ENCODE results near the gene ORM2.

- no peak for TF ChIP-seq SPI1 (IDR thresholded peaks at IDR 0.05; ENCODE audit: low read depth, low read length)
- TF ChIP-seq POLR2AphosphoS5 (IDR thresholded peaks at IDR 0.05; ENCODE audit: low read depth, low read length), result no peak
- no peak for TF ChIP-seq POU2F2 (IDR thresholded peaks at IDR 0.05; ENCODE audit: low read depth, low read length)
- TF ChIP-seq TAF1 (IDR thresholded peaks at IDR 0.05; ENCODE audit: low read depth, low read length), result no peak
These were observed 33.8 kb downstream of the ORM2 start for GRCh38 chr9:114363424-114363823.

All from GM12891 (cell line).